ENCODE results near the gene AMELX.

The AMELX gene

DNA sequence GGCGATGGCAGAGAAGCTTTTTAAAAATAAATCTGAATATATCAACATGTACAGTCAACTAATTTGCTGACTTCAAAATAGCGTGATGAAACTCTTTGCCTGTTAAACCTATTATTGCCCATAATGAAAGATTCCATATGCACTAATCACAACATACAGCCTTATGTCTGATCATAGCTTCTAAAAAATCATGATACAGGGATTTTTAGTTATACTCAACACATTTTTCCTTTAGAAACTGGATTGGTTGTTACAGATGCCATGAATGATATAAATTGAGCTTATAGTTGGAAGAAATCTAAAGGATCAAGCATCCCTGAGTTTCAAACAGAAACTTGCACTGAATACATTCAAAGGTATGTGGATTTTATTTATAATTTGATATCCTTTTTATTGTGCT lies at the start of gene AMELX:
AMELX (plus strand) TSS at position 301 of the 400 bp plus-strand sequence. CDS start 1,376 bp downstream, outside the sequence.
- no peak for DNase-seq

DNA sequence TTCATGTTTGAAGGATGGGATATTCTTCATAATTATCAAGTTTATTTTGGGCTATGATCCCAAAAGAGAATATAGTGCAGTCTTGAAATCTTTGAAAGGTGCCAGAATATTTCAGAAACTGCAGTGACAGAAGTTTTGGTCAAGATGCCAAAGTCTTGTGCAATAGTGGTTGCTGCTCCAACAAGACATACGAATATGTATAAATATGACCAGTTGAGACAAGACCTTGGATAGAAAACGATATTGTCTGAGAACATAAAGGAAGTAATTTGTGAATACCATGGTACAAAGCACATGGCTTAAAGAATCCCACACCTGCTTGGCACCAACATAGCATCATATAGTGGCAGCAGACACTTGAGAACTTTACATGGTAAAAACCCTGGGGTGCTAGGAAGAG lies 48.6 kb upstream of the AMELX start:
- DNase-seq = no peak

DNA sequence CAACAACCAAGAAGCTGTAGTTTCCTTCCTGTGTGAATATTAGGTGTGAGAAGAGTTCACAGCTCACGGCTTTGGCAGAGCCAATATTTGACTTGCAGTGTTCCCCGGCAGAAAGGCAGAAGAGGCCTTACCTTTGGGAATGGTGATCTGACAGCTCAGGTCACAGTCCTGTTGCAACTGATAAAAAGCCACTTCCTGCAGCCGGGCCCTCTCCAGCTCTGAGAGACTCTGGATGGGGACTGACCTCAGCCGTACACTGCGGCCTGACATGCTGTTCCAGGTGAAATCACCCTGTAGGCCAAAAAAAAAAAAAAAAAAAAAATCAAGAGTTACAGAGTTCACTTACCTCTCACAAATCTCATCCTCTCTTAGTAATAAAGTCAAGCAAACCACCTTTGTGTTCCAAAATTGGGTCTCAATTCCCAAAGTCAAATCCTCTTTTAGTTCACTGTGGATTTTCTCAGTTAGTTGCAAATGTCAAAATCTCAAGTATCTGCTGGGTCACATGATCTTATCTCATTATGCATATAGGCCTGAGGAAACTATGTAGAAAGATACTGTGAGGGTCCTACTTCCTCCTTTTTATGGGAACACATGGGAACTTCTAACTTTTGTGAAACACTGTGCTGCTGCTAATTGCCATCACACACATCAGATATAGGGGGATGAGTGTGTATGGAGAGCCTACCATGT lies 38.6 kb upstream of the AMELX start:
- peak; percentile 13 for DNase-seq

DNA sequence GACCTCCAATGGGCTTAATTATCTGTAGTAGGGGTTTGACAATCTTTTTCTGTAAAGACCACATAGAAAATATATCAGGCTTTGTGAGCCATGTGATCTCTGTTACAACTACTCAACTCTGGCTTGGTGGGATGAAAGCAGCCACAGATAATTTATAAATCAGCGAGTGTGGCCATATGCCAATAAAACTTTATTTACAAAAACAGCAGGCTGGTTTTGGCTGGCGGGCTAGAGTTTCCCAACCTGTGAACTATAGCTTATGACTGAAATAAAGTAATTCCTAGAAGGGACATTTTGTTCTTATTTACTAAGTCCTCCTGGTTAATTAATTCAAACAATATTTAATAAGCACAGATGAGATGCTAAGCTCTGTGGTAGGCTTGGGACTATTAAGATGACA lies 35.9 kb upstream of the AMELX start:
- DNase-seq = no peak

DNA sequence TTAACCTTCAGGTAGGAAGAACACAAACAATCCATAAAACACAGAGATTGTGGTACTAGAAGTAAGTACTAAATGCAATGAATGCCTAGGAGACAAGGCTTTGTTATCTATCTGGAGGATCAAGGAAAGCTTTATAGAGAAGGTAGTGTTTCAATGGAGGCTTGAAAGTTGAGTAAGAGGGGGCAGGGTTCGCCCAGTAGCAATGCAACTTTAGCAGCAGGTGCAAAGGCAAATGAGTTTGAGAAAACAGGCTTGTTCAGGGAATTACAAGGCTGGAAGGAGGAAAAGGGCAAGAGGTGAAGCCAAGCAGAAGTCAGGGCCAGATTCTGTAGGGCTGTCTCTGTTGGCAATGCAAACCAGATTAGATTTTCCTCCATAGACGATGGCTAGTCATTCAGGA lies 35.5 kb upstream of the AMELX start:
- DNase-seq = no peak

DNA sequence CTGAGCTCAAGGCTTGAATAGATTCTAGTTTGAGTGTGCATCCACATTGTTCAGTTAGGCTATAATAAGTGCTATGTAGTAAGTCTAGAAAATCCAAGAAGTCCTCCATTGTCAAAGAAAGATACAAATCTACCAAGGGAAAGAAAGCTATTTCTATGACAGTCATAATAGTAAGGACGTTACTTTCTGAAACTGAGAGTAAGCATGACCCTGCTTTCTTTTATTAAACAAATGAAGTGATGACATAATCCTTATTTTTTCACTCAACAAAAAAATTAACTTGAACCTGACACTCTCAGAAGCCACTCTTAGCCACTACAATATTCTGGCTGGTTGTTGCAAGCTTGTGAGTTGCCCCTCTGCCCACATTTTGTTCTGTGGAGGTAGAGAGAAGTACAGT lies 33.8 kb upstream of the AMELX start:
- DNase-seq = no peak

DNA sequence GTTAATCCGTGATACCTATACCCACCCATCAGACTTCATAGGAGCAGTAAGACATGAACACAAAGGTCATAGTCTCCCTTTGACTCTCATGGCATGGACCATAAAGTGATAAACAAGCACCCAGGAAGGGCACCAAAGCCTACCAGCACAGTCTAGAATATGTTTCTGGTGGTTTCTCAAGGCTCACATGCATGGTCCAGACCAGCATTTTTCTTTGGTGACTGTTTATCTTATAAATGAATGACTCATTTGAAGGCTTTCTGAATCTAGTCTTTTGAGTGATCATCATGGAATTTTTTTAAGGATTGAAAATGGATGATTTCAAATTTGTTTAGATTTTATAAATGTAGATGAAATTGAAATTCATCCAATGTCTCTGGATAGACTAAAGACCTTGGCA lies 32.0 kb upstream of the AMELX start:
- no peak for DNase-seq

DNA sequence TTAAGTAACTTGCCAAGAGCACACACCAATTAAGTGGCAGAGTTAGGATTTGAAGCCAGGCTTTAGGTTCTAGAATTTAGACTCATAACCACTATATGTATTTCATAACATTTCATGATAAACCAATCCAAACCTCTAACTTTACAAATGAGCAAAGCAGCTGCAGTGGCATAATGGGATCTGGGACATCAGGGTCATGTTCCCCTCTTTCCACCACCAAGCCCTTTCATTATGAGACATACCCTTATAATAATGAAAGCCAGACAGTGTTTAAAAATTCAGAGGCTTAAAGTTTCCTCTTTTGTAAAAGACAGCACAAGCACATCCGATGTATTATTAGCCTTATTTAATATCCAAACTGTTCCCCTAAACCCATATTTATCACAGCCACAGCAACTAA lies 28.3 kb upstream of the AMELX start:
- DNase-seq = peak; percentile 7

DNA sequence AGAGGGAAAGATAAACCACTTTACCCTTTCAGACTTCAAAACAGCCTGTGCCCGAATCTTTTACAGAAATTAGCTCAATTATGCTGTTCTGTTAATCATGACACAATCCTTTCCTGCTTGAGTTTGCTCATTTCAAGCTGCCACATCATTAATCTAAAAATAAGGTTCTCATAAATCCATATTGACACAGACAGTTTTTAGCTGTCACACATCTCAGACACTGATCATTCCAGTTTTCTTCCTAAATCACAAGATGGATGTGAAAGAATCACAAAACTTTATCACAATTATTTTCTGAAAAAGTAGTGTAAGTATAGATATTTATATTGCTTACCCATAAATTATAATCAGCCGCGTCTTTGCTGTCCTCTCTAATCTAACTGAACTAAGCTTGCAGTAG lies 27.9 kb upstream of the AMELX start:
- no peak for DNase-seq

DNA sequence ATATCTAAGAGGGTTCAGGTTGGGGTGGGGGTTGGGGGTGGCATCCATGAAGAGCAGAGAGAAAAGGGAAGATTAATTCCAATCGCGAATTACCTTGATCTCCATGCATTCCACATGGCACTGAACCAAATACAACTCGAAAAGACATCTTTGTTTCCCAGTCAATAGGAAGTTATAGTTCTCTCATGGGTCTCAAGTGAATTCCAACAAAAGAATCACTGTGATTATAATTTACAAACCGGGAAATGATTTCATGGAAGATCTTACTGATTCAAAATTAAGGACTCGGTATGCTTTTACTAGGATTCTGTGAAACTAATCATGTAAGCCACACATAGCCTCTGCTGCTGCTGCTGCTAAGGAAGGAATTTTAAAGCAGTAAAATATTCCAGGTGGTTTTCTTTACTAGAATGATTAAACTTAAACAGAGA lies 26.6 kb upstream of the AMELX start:
- DNase-seq = no peak

DNA sequence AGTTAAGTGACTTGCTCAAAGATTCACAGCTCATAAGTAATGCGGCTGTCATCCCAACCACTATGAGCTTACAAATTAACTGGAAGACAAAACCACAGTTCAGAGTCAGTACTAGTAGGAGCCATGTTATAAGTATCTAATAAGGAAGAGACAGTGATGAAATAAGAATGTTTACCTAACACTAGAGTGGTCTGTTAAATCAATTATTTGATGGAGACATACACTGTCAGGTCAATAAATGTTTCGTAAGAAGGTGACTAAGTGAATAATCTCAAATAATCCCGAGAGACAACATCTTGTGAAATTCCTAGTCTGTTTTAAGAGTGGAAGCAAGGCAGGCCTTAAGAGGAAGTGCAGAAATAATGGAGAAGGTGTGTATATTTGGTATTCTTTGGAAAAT lies 25.8 kb upstream of the AMELX start:
- DNase-seq = peak; percentile 5

DNA sequence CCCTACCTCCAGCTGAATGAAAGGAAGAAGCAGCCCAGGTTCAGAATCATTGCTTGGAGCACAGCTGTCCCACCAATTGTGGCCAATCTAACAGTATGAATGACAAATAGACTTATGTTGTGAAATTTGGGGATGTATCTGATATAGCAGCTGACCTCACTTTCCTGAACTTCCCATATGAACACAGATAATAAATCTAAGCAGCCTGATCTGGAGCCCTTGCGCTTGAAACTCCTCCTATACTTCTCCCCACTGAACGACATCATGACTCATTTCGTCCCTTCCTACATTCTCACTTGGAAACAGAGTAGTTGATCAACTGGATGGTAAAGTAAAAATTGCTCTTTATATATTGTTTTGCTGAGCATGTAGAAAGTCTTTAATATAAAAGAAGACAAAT lies 24.2 kb upstream of the AMELX start:
- DNase-seq = peak; percentile 59

DNA sequence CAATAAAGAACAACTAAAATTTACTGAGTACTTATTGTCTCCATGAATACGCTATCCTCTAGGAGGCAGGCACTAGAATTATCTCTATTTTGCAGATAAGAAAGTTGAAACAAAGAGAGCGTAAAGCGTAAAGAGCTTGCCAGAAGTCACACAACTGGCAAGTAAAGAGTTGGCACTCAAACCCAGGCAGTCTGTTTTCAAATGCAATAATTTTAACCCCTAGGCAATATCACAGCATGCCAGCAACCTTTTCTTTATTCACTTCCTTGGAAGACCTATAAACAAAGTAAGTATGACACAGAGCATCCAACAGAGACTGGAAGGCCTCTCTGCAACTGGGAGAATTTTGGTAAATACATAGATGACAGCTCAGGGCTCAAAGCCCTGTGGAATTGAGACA lies 23.2 kb upstream of the AMELX start:
- DNase-seq = no peak

DNA sequence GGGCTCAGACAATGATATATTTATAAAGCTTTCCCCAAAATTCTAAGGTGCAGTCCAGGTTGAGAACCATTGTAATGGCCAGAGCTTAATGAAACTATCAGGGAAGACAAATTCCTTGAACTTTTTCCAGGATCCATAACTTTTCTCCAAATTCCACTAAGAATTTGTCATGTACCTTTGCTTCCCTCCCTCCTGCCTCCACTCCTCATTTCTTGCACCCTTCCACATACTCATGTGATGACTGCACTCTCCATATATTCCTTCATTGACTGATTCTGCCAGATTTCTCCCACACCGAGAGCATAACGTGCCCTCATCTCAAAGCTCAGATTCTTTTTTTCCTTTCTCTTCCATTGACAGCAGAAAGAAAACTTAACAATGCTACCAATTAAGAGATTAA lies 20.9 kb upstream of the AMELX start:
- no peak for DNase-seq

DNA sequence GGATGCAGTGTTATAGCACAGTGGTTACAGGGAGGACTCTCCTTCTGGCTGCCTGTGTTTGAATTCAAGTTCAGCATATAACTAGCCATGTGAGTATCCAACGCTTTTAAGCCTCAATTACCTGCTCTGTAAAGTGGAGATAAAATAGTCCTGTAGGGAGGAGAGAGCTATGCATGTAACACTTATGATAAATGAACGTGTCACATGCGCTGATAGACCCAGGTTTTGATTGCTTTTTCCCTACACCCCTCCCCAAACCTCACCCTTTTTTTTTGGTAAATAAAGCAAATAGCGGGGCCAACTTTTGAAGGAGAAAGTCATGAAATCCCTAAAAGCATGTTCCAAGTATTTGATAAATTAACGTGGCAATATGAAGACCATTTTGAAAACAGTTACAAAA lies 20.4 kb upstream of the AMELX start:
- DNase-seq = no peak

DNA sequence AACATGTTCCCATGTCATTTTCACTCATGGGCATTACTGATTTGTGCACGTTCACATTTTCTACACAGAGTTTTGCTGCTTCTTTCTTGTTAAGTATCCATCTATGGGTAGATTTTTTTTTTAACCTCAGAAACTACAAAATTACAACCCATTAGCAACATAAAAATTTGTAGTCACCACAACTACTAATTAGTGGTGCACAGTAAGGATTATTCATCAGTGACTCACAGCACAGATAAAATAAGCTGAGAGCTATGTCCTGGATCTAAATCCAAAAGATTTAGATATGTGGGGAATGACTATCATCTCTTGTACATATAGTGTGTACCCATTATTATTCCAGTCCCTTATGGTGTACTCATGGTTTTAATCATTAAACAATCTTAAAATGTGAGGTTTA lies 19.7 kb upstream of the AMELX start:
- DNase-seq = no peak

DNA sequence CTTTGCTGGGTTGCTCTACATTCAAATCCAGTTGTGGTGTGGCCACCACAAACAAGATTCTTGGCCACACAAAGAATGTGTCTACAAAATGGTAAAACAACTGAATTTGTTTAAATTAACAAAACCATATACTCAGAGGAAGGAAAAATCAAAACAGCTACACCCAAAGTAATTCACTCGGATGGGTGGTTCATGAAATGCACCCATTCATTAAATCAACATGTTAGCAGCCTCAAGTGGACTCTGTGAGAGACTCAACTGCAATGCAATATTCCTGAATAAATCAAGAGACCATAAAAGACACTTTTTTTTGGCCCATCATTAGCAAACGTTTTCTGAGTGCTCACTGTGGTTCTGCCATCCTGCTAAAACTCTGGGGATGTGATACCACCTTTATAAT lies 11.2 kb upstream of the AMELX start:
- no peak for DNase-seq

DNA sequence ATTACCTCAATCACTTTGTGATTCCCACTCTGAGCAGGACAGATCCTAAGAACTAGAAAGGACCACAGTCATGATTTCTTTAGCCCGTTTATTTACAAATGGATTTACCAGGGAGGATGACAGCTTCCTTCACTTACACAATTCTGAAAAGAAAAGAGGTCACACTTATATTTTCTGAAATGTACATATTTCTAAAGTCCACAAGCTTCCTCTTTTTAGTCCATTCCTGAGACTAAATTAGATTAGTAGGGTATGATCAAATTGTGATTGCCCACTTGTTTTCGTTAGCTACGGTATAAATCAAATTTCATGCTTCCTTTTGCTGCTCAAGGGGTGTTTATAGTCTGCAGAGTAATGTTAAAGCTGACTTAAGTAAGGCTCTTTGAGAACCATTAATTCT lies 7.6 kb upstream of the AMELX start:
- DNase-seq = peak; percentile 51

DNA sequence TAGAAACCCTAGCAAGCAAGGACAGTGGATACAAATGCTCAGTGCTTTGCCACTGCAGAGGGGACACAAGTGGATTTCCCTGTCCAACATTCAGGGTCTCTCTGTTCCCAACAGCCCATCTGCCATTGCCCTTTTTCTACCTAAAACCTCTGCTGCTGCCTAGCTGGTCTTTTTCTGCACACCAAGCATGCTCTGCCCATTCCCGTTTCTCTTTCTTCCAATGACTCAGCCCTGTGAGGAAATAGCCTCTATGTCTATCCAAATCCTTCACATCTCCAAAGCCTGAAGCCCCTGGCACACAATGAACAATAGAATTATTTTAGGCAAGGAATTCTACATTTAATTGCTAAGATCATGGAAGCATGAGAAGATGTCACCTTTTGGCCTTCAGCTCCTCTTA lies 5.7 kb upstream of the AMELX start:
- peak; percentile 3 for DNase-seq

DNA sequence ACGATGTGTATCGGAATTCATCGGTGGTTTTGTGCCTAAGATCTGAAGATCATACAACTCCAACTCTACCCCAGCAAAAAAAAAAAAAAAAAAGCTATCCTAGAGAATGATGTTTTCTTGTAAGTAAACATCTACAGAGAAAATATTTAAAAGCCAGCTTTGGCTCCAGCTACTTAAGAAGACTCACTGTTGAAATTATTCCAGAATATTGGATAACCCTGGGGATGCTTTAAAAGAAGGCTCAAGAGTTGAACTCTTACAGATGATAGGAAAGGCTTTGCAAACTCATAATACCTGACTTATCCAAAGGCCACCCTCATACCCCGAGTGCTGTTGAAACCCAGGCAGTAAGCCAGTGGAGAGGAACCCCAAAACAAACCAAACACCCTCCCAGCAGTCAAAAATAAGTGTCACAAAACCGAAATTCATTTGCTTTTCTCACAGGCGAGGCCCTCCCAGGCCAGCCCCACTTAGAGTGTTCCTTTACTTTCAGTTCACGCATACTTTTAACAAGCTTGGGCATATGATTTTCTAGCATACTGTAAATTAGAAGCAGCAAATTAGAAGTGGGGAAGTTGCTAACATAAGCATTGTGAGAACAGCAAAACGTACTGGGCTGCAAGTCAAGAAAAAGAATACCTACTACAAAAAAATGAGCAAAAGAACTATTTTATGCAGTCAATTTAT lies 2.7 kb upstream of the AMELX start:
- no peak for DNase-seq

DNA sequence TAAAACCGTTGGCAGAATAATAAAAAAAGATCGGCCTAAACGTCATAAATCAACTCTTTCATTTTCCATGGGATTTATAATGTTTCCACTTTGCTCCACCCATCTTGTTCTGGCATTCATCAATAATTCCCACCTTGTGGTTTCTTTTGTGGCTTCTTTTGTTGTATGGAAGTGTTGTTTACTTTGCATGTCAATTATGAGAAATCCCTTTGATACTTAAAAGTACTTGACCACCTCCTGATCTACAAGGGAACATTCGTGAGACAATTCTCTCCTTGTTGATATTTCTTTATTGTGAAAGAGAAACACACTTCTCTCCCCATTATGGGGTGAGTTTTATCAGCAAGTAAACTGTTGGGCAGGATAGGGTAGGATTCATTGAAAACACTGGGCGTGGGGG lies 2.8 kb downstream of the AMELX start:
- DNase-seq = no peak

DNA sequence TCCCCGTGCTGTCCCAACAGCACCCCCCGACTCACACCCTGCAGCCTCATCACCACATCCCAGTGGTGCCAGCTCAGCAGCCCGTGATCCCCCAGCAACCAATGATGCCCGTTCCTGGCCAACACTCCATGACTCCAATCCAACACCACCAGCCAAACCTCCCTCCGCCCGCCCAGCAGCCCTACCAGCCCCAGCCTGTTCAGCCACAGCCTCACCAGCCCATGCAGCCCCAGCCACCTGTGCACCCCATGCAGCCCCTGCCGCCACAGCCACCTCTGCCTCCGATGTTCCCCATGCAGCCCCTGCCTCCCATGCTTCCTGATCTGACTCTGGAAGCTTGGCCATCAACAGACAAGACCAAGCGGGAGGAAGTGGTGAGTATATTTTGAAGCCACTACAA lies 5.4 kb downstream of the AMELX start:
- DNase-seq = no peak

DNA sequence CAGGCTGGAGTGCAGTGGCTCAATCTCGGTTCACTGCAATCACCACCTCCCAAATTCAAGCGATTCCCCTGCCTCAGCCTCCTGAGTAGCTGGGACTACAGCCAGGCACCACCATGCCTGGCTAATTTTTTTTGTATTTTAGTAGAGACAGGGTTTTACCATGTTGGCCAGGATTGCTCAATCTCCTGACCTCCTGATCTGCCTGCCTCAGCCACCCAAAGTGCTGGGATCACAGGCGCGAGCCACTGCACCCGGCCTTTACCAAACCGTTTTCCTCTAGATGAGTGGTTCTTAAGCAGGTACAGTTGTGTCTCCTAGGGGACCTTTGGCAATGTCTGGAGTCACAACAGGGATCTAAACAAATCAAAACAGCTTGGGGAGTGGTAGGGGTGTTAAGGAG lies 11.6 kb downstream of the AMELX start:
- no peak for DNase-seq

DNA sequence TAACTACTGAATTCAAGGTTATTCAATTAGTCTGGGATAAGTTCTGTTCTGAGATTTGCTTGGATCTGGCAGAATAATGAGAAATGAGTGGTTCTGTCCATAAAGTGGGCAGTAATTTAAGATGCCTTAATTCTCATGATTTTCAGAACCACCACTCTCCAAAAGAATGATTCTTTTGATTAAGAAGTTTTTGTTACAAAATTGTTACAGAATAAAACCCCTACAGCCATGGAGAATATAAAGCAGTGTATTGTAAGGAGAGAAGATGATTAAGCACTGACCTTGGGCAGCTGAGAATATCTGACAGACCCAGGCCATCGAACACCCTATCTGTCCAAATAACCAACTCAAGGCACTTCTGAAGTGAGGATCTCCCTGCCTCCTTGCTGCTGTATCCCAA lies 12.4 kb downstream of the AMELX start:
- DNase-seq = no peak

DNA sequence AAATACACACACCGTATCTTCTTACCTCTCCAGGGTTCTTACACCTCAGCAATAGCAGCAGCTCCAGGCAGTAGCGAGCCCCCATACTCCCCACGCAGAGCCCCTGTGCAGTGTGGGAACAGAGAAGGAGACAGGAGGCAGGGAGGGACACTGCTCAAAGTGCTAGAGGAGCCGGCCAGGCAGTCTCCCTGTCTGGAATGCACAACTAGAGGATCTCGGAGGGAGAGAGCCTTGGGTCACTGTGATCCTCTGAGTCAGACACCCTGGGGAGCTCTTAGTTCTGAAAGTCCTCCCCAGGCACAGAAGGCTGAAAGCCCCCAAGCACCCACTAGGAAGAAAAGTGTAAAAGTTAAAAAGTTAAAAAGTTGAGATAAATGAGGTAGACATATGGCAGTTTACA lies 16.0 kb downstream of the AMELX start:
- no peak for DNase-seq
